Erythroblast (primary cell): ENCODE data around the gene OR52A1.
"Not testable (repeated sequence)": the region's sequence is repeated elsewhere in the genome, so short reads cannot be mapped to it uniquely, and the experiment has no call there.

Experiments used
- DNase-seq, 2 experiments: peaks; one replicate each; lab custom pipeline; 2025; lab: John Stamatoyannopoulos, UW
- GATA1 ChIP-seq: IDR thresholded peaks from 2 replicates; pipeline ENCODE4 v1.6.1; 2011; ENCODE audit warnings: low read depth, mild to moderate bottlenecking, control low read depth, low read length, moderate library complexity
- POLR2A ChIP-seq: IDR thresholded peaks from 2 replicates; pipeline ENCODE4 v1.6.1; 2011; ENCODE audit warnings: mild to moderate bottlenecking, low read length

The OR52A1 gene

GRCh38 chr11:5154657-5155056, at the start of gene OR52A1:
TSS of gene OR52A1 (minus strand) at chr11:5154757. CDS start at chr11:5152369, 2,388 bp downstream.
- DNase-seq = no peak
- TF ChIP-seq GATA1 = no peak
- TF ChIP-seq POLR2A = no peak

DNA sequence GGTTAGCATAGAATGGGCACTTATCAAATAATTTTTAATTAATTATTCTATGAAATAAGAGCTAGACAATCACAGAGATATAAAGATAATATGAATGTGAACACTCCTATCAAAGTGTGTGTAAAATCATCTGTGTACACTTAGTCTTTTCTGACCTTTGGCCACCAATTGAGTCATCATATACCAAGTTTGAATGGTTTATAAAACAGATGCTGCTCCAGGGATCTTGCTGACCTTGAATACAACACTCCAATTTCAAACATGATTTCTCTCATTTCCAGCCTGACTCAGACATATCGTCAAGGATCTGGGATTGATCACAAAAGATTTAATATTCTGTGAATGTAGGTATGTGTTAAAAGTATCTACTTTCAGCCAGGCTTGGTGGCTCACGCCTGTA, 48.8 kb upstream of the OR52A1 start:
- TF ChIP-seq GATA1 (no peak), POLR2A (no peak)
- no peak for DNase-seq

- DNase-seq = no peak
- TF ChIP-seq POLR2A = no peak
- no peak for TF ChIP-seq GATA1
These were observed 46.0 kb upstream of the OR52A1 start, which contains the start of gene OR51V1 for GRCh38 chr11:5200582-5200981. TSS of gene OR51V1 (minus strand) at chr11:5200682. CDS start at chr11:5200682, 0 bp downstream.

- no peak for DNase-seq
- TF ChIP-seq POLR2A (no peak), GATA1 (no peak)
These were observed 43.7 kb upstream of the OR52A1 start for GRCh38 chr11:5198285-5198684.

GRCh38 chr11:5197536-5197935, 43.0 kb upstream of the OR52A1 start:
- TF ChIP-seq GATA1 = no peak
- no peak for TF ChIP-seq POLR2A
- no peak for DNase-seq

DNA sequence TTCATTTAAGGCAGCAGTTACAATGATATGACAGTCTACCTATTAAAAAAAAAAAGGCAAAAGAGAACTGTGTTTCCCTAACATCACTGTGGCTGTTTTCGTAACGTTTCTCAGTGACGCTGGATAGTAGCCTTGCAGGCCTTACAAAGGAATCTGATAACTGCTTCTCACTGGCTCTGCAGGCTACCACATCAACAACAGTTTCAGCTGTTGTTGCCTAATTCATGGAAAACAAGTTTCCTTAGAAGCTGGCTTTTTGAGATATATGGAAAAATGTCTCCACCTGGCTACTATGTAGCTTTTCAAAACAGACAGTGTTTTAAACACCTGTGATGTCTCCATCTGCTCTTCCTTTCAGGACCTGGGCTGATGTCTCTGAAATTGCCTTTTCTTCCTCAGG, 42.2 kb upstream of the OR52A1 start:
- no peak for DNase-seq
- no peak for TF ChIP-seq POLR2A
- no peak for TF ChIP-seq GATA1

DNA sequence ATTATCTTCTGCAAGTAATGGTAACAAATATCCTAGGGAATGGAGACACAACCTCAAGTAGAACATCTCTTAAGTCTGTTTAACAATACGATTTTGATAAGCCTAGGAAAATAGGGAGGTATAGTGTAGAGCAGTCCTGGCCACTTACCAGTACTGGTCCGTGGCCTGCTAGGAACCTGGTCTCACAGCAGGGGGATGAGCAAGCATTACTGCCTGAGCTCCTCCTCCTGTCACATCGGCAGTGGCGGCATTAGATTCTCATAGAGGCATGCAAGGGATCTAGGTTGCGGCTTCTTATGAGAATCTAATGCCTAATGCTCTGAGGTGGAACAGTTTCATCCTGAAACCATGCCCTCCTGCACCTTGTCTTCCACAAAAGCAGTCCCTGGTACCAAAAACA, 41.5 kb upstream of the OR52A1 start:
- TF ChIP-seq POLR2A (no peak), GATA1 (no peak)
- no peak for DNase-seq

DNA sequence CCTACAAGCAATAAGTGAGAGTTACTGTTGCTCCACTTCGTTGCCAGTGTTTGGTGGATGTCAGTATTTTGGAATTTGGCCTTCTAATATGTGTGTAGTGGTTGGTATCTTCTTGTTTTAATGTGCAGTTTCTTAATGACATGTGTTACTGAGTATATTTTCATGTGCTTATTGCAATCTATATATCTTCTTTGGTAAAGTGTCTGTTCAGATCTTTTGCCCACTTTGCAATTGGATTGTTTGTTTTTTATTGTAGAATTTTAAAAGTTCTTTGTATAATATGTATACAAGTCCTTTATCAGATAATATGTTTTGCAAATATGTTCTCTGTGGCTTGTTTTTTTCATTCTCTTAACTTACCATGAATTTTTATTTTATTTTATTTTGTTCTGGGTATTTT, 38.2 kb upstream of the OR52A1 start:
- TF ChIP-seq GATA1 = no peak
- TF ChIP-seq POLR2A = no peak
- no peak for DNase-seq

DNA sequence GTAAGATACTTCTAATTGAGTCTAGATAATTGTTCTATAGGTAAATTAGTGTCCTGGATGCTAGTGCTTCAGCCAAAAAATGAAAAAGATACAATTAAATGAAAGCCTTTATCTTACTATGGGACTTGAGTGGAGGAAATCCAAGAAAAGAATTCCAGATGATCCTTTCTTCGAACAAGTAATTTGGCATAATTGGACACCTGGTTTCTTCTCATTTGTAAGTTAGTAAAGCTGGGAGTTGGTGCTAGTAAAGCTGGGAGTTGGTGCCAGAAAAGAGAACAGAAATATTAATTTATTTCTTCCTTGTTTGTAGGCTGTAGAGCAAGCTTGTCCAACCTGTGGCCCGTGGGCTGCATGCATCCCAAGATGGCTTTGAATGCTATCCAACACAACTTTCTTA, 33.6 kb upstream of the OR52A1 start:
- TF ChIP-seq GATA1 (no peak), POLR2A (no peak)
- DNase-seq = no peak

- TF ChIP-seq POLR2A (no peak), GATA1 (no peak)
- DNase-seq = no peak
These were observed 23.7 kb upstream of the OR52A1 start for GRCh38 chr11:5178046-5178837.

GRCh38 chr11:5174934-5175333, 20.4 kb upstream of the OR52A1 start:
- DNase-seq = no peak
- no peak for TF ChIP-seq GATA1
- no peak for TF ChIP-seq POLR2A

DNA sequence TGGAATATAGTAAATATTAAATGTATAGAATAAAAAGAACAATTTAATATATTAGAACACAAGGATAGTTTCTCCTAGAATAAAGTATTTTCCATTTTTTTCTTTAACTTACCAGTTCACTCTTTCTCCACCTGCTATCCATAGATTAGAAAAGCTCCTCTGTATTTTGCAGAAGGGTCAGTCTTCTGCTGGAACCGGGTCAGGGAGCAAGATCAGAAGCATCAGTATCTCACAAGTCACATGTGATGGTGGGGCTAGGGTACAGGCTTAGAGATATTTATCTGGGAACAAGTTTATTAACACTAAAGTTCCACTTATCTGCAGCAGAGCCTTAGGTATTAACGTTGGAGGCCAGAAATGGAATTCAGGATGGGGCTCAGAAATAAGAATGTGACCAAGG, 17.3 kb upstream of the OR52A1 start:
- TF ChIP-seq POLR2A (no peak), GATA1 (no peak)
- DNase-seq = peak; percentile 41 to 81

- not testable (repeated sequence) for DNase-seq
These were observed 11.3 kb upstream of the OR52A1 start for GRCh38 chr11:5165898-5166297.

GRCh38 chr11:5164807-5165206, 10.2 kb upstream of the OR52A1 start:
- peak in 1 of 2 experiments; percentile 7 for DNase-seq

DNA sequence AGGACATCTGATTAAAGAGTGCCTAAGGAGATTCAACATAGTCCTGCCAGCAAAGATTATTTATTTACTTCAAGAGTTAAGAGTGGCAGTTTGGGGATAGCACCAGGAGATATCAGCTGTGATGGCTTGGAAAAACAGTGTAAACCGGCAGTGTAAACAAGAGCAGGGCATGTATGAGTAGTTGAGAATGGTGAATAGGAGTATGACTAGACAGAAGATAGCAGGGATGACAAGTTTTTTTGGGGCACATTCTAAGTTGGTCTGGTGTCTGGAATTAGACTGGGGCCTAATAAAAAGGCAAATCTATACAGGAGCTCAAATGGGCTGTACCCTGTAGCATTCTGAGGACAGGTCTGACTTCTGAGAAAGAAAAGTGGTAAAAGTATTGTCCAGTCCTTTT, 6.5 kb upstream of the OR52A1 start:
- DNase-seq = peak; percentile 6 to 39

GRCh38 chr11:5160217-5160616, 5.7 kb upstream of the OR52A1 start:
- peak; percentile 41 to 56 for DNase-seq
